GM12872 (cell line): ENCODE results near the gene AOAH.

Experiments
- TF ChIP-seq, protein P1 (sequence below): IDR thresholded peaks from 3 replicates; pipeline ENCODE4 v1.5.1; 2011; ENCODE audit warnings: low read depth, mild to moderate bottlenecking, low read length, moderate library complexity; ENCODE audit not compliant: insufficient read depth

The AOAH gene

DNA sequence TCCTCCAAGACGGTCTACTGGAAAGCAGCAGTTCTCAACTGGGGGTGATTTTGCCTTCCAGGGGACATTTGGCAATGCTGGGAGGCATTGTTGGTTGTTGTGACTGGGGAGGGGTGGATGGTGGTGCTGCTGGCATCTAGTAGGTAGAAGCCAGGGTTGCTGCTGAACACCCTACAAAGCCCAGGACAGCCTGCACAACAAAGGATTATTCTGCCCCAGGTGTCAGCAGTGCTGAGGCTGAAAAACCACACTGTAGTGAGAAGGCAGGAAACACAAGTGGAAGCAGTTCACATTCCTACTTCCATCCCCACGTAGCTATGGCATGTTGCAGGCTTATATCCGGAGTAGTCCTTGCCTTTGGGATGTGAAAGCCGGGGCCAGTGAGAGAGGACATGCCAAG is 86.9 kb downstream of the AOAH start:
- TF ChIP-seq, protein P1, sequence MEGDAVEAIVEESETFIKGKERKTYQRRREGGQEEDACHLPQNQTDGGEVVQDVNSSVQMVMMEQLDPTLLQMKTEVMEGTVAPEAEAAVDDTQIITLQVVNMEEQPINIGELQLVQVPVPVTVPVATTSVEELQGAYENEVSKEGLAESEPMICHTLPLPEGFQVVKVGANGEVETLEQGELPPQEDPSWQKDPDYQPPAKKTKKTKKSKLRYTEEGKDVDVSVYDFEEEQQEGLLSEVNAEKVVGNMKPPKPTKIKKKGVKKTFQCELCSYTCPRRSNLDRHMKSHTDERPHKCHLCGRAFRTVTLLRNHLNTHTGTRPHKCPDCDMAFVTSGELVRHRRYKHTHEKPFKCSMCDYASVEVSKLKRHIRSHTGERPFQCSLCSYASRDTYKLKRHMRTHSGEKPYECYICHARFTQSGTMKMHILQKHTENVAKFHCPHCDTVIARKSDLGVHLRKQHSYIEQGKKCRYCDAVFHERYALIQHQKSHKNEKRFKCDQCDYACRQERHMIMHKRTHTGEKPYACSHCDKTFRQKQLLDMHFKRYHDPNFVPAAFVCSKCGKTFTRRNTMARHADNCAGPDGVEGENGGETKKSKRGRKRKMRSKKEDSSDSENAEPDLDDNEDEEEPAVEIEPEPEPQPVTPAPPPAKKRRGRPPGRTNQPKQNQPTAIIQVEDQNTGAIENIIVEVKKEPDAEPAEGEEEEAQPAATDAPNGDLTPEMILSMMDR = no peak

DNA sequence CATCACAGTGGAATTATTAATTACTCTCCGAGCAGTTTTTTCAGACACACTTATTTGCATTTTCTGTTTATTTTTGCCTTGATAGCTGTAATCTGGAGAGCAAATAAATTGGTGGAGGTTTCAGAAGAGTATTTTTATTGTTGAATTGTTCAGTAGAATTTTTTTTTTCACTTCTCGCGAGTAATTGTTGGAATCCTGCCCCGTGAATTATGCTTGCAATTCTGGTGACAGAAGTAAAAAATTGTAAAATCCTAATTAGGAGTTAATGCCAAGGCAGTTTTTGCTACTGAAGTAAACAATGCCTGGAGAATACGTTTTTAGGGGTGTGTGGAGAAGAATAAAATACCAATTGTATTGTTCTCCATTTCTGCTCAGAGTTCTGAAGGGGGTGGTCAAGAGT is 88.2 kb downstream of the AOAH start:
- TF ChIP-seq, protein P1 = no peak

DNA sequence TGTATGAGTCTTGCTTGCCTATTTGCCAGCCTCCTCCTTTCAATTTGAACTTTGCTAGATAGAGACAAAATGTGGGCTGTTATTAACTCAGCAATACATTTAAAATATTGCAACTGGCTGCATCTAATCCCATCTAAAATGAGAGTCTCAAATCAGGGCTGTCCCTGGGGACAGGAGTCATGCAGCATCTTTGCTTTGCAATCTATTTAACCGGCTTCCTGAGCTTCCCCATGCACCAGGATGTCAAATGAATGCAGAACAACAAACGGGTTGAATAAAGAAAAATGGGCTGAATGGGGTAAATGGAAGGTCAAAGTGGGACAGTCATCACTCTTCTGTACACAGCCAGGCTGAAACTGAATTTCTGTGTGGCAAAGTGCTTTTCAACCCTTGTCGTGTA is 89.2 kb downstream of the AOAH start:
- TF ChIP-seq, protein P1 = no peak

DNA sequence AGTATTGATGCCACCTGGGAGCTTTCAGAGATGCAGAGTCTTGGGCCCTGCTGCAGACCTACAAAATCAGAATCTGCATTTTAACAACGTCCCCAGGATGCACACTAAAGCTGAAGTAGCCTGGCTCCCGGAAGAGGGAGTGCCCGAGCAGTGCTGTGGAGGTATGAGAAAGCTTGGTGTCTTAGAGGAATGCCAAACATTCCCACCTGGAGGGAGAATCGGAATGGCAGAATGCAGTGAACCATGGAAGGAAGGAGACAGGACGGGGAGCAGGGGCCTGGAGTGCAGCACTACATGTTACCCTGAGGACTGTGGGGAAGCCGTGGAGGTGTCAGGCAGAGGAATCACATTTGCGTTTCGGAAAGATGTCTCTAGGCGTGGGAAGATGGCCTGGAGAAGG is 90.9 kb downstream of the AOAH start:
- TF ChIP-seq, protein P1 = no peak

DNA sequence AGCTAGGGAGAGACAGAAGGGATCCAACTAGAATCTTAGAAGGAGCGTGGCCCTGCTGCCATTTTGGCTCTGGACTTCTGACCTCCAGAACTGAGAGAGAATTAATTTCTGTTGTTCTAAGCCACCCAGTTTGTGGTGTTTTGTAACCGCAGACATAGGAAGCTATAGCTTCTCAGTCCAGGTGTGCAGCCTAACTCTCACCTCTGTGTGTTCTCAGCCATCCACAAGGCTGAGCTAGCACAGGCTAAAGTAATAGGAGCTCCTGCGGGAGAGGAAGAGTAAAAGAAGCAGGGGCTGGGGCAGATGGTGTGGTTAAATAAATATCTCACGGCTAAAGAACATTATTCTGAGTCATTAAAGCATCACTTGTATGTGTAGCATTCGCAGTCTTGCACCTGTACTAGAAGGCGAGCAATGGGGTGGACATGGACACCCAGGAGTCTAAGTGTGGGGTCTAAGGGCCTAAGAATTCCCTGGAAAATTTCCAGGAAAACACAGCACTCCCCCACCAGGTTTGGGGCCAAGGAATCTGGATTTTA is 94.1 kb downstream of the AOAH start:
- TF ChIP-seq, protein P1 = no peak

DNA sequence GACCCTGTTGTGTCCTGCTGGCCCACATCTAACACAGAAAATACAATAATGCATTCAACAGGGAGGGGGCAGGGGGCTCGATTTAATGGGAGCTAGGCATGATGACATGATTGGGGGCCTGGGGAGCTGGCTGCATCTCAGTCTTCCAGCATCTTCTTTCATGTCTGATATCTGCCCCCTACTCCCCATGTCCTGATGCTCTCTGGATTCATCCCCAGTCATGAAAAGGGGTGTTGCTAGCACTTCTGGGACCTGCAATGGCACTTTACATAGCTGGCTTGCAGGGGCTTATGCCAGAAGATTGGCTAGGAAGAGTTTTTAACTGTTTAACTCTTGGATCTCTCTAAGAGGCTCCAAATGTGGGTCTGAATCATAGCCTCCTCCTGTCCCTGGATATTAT is 94.9 kb downstream of the AOAH start:
- TF ChIP-seq, protein P1 = no peak

DNA sequence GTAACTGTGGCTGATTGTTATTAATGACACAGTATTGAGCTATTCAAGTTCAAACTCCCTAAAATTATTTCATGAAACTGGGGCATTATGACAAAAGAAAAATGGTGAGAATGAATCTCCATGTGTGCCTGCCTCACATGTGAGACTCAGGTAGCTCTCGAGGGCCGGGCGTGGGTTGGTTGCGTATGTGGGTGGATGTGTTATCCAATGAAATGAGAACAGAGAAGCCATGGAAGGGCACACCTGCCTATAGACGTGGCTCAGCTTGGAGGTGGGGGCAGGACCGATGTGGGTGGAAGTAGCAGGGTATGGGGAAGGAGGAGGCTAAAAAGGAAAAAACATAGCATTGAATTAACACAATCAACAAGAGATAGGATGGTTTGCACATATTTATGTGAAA is 96.5 kb downstream of the AOAH start:
- TF ChIP-seq, protein P1 = no peak
